Vagina (tissue), 2 donors: Measurements from ENCODE around the gene EPSTI1.

Experiments
- POLR2A ChIP-seq, 2 donors: fragments of 450-650 bp; IDR thresholded peaks; one replicate each; pipeline ENCODE4 v1.6.1; 2017; ENCODE audit warnings: antibody characterized with exemption in 2 of 2, mild to moderate bottlenecking in 2 of 2, moderate library complexity in 2 of 2
- POLR2AphosphoS5 ChIP-seq, 2 donors: sonication (generic); formaldehyde crosslinking; IDR thresholded peaks; one replicate each; pipeline ENCODE4 v1.9.0; 2017; ENCODE audit warnings: antibody characterized with exemption in 2 of 2, mild to moderate bottlenecking in 2 of 2, low read depth in 1 of 2; ENCODE audit not compliant: insufficient read depth in 1 of 2
- TF ChIP-seq, protein P1 (sequence below), 3 experiments: fragments of 450-650 bp in 2 of 3; fragments of 200-600 bp in 1 of 3; sonication (generic) in 1 of 3; IDR thresholded peaks; one replicate each; pipeline ENCODE4 v1.5.1; 2017 to 2019; ENCODE audit warnings: antibody characterized with exemption in 3 of 3, mild to moderate bottlenecking in 2 of 3, moderate library complexity in 2 of 3

GRCh38 chr13:42999491-42999890 lies 7.5 kb upstream of the EPSTI1 start:
- TF ChIP-seq, protein P1, sequence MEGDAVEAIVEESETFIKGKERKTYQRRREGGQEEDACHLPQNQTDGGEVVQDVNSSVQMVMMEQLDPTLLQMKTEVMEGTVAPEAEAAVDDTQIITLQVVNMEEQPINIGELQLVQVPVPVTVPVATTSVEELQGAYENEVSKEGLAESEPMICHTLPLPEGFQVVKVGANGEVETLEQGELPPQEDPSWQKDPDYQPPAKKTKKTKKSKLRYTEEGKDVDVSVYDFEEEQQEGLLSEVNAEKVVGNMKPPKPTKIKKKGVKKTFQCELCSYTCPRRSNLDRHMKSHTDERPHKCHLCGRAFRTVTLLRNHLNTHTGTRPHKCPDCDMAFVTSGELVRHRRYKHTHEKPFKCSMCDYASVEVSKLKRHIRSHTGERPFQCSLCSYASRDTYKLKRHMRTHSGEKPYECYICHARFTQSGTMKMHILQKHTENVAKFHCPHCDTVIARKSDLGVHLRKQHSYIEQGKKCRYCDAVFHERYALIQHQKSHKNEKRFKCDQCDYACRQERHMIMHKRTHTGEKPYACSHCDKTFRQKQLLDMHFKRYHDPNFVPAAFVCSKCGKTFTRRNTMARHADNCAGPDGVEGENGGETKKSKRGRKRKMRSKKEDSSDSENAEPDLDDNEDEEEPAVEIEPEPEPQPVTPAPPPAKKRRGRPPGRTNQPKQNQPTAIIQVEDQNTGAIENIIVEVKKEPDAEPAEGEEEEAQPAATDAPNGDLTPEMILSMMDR (IDR thresholded peaks at IDR 0.05), result no peak
- TF ChIP-seq POLR2A (IDR thresholded peaks at IDR 0.05) (no peak), POLR2AphosphoS5 (IDR thresholded peaks at IDR 0.05; ENCODE audit: insufficient read depth in 1 of 2, low read depth in 1 of 2) (no peak)
